NCI-H524 (cell line): ENCODE measurements around the gene ATAT1.

Source experiments
- DNase-seq, 2 experiments: peaks; one replicate each; lab custom pipeline; 2025; lab: John Stamatoyannopoulos, UW

The ATAT1 gene

DNA sequence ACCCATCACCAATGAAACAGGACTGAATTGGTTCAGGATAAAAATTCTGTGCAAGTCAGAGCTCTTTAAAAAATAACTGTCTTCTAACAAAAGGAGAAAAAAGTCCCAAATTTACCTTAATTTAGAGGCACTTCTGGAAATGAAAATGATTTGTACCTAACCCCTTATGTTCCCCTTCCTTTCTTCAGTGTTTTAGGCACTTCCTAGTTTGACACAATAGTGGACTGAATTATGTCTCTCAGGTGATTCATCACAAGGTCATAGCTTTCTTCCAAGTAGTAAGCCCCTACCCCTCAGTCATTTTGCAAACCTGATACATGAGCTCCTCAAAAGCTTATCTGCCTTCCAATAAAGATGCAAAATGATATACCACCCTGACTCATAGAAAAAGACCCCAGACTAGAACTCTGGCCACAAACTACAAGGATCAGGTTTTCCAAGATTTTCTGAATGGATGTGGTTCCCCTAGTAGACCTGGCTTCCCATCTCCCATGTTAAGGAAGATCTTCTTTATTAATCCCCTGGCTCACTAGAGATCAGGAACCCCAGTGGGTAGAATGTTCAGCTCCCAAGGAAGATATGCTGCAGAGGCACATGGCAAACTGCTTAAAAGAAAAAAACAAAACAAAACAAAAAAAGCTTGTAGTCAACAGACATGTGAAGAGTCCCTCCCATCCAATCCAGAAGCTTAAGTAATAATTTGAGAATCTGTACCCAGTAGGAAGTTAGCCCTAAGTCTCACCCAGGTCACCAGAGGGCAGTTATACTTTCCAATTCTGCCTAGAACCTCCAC is 13.2 kb upstream of the ATAT1 start:
- no peak for DNase-seq

DNA sequence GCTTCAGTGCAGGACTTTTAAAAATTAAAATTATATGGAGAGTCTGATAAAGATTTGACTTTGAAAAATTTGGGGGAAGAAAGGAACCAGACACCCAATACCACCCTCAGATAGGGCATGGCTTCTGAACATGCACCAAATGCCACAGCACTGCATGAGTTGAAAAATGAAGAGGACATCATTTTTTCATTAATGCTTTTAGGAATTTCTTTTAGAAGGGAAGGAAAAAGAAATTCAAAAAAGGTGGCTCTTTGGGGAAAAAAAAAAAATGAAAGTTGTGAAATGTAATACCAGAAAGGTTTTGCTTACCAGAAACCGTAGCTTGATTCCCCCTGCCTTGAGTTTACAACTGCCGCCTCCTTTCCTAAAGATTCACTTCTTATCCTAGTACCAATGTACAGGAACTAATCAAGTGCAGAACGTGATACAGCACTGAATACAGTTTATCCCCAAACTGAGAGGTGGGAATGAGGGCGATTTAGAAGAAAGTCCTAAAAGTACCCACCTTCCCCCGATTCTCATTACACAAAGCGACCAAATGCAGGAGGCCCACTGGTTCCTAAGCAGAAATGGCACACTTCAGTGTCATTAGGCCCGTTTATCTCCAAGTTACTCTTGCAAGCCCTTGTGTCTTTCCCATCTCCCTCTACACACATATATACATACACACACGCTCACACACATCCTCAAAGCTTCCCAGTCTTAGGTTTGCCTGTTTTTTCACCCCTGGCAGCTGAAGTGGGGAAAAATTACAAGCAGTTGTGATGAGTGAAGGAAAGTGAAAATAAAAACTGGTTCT is 12.4 kb upstream of the ATAT1 start:
- DNase-seq = no peak

DNA sequence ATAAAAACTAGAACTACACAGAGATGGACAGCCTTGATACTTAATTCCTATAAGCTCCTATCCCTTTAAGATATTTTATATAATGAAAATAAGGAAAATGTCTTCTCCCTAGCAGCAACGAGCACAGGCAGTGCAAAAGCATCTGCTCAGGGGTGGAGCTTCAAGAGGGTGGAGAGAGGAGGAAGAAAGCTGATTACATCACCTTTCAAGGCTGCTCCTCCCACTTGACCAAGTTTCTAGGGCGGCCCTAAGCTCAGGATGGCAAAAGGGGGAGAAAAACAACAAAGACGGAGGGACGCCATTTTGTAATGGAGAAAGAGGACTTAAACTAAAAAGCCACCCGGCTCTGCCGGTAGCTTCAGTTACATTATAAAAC is 11.8 kb upstream of the ATAT1 start:
- peak; percentile 94 to 97 for DNase-seq

DNA sequence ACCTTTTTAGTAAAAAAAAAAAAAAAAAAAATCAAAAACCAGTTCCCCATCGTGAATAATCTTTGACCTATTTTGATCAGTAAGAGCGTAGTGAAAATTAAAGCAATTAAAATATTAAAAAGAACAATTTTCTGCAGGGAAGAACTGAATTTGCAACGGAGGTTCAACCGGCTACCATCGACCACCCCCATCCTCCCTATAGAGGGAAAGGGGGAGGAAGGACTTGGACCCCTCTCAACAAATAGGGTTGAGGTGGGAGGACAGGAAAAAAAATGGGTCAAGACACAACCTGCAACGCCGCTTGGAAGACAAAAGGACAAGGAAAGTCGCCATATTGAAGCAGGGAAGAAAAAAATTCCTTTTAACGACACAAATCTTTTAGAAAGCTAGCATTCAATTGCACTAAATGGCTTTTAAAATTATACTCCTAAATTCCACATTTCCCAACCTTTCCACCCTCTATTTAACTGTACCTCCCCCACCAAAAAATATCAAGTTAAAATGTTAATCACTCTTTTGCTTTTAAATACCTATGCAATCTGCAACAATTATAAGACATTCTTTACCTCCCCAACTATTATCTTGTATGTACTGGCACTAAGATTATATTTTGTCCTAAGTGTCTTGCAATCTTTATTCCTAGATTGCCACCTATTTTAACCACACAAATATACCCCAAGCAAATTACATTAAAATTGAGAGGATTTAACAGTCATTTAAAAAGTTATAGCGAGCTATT is 11.3 kb upstream of the ATAT1 start:
- peak; percentile 77 for DNase-seq

DNA sequence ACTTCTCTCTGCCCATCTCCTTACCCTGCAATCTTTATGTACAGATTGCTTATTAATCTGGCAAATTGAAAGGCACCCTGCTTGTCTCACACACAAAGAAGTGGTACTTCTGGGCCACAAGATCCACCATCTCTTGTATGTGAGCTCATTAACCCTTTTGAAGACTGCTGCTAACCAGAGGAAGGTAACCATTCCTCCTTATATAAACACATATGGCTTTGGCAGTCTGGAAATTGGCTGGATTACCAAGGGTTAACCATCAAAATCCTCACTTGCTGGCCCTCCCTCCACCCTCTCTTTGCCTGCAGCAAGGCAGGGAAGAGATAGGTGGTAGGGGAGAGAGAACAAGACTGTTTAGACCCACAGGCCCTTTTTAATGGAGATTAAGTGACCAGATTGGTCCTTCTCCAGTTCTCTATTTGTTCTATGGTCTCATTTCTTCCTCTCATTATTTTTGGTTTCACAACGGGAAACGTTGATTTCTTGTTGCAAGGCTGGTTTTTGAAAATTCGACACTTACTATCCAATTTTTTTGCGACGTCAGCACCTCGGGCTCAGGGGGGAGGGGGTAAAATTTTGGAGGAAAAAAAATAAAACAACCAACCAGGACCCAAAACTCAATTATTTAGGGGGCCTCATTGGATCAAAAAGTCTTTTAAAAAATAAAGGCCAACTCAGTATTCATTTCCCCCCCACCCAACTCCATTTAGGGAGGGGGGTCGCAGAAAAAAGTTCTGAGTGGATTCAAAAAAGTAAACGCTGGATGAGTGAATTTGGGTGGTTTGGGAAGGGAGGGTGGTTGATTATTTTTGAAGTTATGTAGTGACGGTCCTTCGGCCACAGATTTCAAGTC is 10.5 kb upstream of the ATAT1 start:
- DNase-seq = peak; percentile 55 to 73

DNA sequence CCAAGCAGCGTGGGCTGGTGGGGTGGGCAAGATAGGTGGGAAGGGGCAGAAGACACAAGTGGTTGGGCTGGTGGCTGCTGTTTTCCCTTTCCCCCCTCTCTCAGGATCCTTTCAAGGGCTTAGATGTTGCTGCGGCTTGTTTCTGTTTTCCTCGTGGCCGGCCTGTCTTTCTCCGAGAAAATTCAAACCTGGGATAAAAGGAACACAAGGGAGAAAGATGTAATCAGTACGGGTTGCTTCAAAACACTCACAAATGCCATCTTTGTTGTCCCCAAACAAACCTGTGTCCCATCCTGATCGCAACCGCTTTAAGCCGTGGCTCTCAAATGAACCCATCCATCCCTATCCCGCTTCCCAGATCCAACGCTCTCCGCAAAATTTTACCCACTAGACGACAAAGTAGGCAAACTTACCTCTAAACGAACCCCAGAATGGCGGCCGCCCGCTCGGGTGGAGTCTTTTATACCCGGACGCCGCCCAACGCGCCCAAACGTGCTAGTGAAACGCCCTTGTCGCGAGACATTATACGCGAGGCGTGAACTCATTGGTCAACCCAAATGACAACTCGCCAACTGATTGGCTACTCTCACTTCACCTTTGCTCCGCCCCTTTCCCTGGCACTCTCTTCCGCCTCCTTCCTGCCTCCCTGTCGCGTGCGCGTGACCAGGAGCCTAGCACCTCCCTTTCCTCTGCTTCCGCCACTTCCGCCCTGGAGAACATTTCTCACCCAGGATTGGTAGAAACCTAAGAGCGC is 9.7 kb upstream of the ATAT1 start, which contains the start of gene PPP1R10:
PPP1R10 (minus strand) TSS at position 433 of the 754 bp plus-strand sequence. CDS start 7,299 bp downstream, outside the sequence.
- peak; percentile 99 to 100 for DNase-seq

DNA sequence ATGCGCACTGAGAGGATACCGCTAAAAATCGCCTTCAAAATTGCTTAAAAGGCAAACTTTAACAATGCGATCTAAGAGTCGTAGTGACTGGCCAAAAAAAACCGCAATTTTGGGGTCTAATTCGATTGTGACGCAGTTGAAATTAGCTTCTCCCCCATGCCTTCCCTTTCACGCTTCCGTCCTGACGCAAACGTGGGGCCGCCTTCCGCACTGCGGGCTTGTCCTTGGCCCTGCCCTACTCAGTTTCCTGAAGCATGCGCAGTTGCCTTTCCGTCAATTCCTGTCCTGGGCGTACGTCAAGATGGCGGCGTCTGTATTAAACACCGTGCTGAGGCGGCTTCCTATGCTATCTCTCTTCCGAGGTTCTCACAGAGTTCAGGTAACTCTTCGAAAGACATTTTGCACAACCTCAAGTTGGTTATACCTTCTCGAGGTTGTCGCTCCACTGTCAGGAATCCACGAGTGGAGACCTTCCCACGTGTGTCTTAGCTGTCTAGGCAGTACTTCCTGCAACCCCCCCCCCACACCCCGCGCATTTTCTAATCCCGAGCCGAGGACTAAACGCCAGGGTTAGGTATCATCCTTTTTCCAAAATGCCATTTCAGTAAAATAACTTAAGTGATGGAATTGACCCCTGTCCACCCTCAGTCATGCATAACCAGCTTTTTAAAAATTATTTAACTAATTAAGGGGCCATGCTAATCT is 9.0 kb upstream of the ATAT1 start, which contains the start of gene MRPS18B:
MRPS18B (plus strand) TSS at position 276 of the 705 bp plus-strand sequence; CDS start at position 302, 26 bp downstream.
- DNase-seq = peak; percentile 94 to 96

DNA sequence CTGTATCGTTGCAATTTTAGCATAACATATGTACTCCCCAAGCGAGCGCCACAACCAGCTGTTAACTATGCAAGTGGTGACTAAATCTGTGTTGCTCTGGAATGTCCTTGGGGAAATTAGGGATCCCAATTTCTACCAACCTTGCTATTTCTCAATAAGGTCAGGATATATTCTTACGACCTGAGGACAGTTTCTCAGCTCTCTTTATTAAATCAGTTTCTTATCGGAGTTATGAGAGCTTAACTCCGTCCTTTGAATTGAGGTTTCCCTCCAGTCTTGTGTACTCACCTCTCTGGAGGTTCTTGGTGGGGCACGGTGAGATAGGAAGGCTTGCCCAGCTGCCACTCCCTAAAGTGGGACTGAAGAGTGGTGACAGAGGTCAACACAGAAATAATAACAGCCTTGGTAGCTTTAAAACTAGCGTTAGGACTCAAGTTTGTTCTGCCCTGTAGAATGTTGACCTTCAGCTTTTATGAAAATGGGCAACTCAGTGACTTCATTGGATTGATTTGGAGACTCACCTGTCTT is 8.3 kb upstream of the ATAT1 start:
- peak in 1 of 2 experiments; percentile 44 for DNase-seq

DNA sequence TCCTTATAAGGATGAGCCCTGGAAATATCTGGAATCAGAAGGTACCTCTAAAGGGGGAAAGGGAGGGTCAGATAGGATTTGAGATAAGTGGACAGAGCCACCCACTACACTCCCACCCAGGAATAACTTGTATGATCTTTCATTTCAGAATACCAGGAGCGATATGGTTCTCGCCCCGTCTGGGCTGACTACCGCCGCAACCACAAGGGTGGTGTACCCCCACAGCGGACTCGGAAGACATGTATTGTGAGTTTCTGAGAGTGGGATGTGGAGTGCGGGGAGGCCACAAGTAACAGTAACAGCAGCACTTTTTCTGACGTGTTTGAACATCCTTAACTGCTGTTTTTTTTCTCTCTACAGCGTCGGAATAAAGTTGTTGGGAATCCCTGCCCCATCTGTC is 7.1 kb upstream of the ATAT1 start:
- no peak for DNase-seq

DNA sequence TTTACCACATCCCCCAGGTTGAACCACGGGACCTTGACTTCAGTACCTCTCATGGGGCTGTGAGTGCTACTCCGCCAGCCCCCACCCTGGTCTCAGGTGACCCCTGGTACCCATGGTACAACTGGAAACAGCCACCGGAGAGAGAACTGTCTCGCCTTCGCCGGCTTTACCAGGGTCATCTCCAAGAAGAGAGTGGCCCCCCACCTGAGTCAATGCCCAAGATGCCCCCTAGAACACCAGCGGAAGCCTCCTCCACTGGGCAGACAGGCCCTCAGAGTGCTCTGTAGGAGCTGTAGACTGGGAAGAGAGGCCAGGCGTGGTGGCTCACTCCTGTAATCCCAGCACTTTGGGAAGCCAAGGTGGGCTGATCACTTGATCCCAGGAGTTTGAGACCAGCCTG is 1.2 kb upstream of the ATAT1 start:
- no peak for DNase-seq

DNA sequence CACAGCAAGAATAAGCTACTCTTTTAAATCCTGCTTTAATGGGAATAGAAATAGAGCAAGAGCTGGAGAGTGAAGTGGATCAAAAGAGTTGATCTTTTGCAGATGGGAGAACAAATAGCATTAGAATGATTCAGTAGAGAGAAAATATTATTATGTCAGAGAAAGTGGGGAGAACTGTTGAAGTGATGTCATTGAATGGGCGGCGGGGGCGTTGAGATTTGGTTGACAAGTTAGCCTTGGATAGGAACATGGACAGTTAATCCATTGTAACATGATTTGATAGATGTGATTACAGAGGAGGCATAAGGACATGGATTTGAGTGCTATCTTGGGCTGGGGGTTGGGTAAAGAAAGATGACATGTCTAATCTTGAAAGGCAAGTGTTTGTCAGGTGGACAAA is 9.2 kb downstream of the ATAT1 start:
- no peak for DNase-seq

DNA sequence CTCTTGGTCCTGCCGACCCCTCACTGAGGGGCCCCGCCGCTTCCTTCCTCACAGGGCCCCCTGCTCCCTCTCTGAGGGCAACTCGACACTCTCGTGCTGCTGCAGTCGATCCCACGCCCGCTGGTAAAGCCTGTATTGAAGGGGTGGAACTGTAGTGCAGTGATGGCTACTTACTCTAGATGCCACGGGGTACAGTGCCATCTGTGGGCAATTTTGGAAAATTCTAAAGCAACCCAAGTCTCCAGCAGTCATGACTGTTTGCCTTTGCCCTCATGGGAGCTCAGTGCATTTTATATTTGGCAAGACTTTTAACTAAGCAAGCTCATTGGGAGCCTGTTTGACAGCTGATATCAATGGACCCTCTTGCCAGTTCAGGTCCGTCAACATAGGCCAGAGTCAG is 13.8 kb downstream of the ATAT1 start:
- no peak for DNase-seq

DNA sequence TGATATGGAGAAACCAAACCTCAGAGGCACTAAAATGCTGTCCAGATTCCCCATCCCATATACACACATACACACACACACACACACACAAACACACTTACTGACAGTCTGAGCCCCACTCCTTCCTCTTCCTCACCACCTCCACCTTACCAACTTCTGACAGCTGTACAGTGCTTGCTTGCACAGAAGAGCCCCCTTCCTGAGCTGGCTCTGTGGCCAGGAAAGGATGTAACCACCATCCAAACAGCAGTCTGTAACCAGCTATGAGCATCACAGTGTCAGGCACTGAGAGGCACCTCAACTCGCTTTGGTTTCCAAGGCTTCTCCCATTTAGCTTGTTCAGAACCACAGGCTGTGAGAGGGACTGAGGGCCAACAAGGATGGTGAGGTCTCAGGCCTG is 14.4 kb downstream of the ATAT1 start:
- DNase-seq = no peak

DNA sequence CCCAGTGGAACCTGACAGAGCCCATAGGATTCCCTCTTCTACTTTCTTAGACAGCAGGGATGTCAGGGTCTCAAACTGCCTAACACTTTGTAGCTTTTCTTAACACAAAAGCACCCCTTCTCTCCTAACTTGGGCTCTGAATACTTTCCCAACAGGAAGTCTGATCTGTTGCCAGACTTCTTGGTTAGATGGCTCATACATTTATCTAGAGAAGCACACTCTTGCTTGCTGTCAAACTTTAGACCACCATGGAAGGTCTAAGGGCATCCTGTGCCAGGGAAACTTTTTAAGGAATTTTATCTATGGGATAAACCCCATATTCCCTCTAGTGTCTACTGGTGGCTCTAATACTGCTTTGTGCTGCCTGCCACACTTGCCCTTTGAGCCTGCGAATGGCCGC is 17.0 kb downstream of the ATAT1 start:
- DNase-seq = no peak

DNA sequence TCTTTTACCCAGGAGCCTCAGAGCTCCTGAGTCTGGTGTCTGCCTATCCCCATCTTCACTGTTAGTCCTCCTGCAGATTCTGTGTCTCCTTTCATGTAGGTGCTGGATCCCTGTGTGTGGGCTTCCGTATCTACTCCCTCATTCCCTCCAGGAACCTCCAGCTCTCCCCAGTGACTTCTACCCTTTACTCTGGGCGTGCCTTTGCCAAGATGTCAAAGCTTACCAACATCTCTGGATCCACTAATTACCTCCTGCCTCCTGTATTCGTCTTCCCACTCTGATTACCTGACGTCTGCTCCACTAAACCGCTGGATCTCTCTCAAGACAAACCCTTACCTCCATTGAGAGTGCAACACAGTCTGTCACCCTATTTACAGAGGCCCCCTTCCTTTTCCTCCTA is 18.1 kb downstream of the ATAT1 start:
- DNase-seq = no peak

DNA sequence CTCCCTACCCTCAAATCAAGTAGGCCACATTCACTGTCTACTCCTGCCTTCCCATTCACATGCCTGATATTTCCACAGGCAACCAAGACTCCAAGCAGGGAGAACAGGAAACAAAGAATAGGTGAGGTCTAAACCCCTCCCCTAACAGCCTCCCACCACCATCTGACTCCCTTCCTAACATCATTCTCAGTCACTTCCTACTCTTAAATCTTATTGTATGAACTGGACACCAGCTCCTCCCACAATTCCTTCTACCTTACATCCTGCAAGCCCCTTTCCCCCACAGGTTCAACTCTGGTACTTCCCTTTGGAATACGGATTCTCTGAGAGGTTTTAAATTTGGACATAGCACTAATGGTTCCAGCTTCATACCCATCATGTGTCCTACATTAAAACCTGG is 19.3 kb downstream of the ATAT1 start:
- no peak for DNase-seq

DNA sequence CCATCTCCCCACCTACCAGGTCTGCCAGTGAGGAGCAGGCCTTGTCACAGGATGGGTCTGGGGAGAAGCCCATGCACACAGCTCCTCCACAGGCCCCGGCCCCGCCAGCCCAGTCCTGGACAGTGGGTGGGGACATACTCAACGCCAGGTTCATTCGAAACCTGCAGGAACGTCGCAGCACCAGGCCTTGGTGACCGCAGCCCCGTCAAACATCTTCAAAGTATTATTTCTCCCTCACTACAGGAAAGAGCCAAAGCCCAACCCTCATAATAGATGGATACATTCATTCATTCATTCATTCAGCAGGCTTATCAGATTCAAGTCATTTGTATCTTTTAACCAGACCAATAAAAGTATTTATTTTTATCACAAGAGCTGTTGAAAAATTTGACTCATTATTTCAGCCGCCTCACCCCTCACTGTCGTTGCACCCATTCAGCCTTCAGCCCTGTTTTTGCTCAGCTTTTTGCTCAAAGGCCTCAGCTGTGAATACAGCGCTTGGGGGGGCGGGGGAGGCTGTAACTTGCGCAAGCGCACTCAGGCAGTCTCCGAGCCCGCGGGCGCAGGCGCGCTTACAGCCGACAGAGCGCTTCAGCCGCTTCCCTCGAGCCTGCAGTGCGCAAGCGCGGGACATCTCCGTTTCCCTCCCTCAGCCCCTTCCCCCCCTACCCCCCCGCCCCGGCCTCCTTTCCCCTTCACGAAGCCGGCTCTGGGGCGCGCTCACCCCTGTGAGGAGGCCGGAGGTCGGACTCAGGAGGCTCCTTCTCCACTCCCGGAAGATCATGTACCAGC is 20.0 kb downstream of the ATAT1 start, which contains the start of gene C6orf136:
C6orf136 (plus strand) TSS at position 684 of the 792 bp plus-strand sequence; CDS start at position 783, 99 bp downstream.
- DNase-seq = peak; percentile 89 to 90

DNA sequence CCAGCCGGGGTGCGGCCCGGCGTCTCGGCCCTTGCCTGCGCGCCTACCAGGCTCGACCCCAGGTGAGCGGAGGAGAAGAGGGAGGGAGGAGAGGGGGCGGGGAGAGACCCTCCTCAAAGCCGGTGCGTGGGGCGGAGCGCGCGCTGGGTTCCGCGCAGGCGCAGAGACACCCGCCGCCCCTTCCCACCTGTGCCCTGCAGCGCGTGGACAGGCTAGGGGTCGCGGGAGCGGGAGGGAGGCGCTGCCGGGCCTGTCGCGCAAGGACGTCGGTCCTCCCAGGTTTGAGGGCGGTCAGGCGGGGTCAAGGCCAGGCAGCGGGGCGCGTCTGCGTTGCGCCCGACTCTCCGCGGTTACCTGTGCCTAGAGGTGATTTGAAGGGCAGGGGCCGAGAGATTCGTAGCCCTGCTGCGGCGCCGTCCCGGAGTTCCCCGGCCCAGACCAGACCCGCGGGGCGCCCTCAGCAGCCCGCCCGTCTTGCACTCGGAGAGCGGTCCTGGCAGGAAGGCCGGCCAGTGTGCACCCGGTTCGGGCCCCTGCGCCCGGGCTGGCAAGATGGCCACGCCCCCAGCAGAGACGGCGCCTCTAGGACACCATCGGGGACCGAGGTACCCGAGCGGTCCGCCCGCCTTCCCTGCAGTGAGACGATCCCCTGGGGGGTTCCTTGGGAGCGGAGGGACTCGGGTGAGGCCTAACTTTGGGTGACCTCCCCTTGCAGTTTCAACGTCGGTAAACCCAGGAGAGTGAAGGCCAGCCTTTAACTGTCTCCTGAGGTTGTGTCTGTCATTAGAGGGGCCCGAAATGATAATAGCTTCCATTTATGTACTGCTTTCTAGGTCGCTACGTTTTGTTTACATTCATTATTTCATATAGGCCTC is 20.8 kb downstream of the ATAT1 start:
- DNase-seq = peak; percentile 86 to 90
